ENCODE measurements around the gene PCSK6. TPM values are rescaled to one million over a fixed set of nuclear protein-coding genes. Genes with fewer than 3 reads are reported as not detected.

The PCSK6 gene
- total RNA-seq, 1 donor from 2014 or later: 5.4 TPM

DNA sequence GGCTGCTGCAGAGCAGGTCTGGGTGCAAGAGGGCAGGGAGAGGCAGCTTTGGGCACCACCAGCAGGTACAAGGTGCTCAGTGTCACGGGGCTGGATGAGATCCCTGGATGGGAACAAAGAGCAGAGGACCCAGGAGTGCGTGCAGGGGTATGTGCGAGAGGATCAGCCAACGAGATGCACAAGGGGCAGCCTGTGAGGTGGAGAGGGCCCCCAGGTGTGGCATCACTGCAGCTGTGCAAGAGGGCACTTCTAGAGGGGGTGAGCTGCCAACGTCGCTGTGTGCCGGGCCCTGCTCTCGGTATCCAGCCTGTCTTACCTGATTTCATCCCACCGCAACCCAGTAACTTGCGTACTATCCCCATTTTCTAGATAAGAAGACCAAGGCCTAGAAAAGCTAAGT is 127.1 kb downstream of the PCSK6 start:
- Mint-ChIP-seq H3K27ac (ENCODE audit: unreplicated experiment) (no peak overlapping the region), H3K4me3 (no peak overlapping the region), H3K27me3 (ENCODE audit: low read depth) (no peaks in the 10 kb centered on the region), H3K36me3 (ENCODE audit: low read depth) (peaks cover 9% of the 10 kb centered on the region), H3K4me1 (peaks cover 8% of the 10 kb centered on the region), H3K9me3 (peaks cover 9% of the 10 kb centered on the region)
- no peak for TF ChIP-seq CTCF (conservative IDR thresholded peaks at IDR 0.05)
- no peak for DNase-seq (ENCODE audit: low read depth, low spot score)

GRCh38 chr15:101361418-101361817 is 128.1 kb downstream of the PCSK6 start:
- DNase-seq (ENCODE audit: low read depth, low spot score): no peak
- H3K9me3 Mint-ChIP-seq: peaks cover 9% of the 10 kb centered on the region
- H3K27ac Mint-ChIP-seq (ENCODE audit: unreplicated experiment): no peak overlapping the region
- no peaks in the 10 kb centered on the region for H3K27me3 Mint-ChIP-seq (ENCODE audit: low read depth)
- H3K4me1 Mint-ChIP-seq: peaks cover 4% of the 10 kb centered on the region
- no peak overlapping the region for H3K4me3 Mint-ChIP-seq
- peaks cover 9% of the 10 kb centered on the region for H3K36me3 Mint-ChIP-seq (ENCODE audit: low read depth)
- no peak for TF ChIP-seq CTCF (conservative IDR thresholded peaks at IDR 0.05)

- H3K27ac Mint-ChIP-seq (ENCODE audit: unreplicated experiment): no peak overlapping the region
- no peaks in the 10 kb centered on the region for H3K27me3 Mint-ChIP-seq (ENCODE audit: low read depth)
- peaks cover 2% of the 10 kb centered on the region for H3K9me3 Mint-ChIP-seq
- H3K36me3 Mint-ChIP-seq (ENCODE audit: low read depth): peaks cover 2% of the 10 kb centered on the region
- DNase-seq (ENCODE audit: low read depth, low spot score): no peak
- no peak for TF ChIP-seq CTCF (conservative IDR thresholded peaks at IDR 0.05)
- H3K4me1 Mint-ChIP-seq: peaks cover 4% of the 10 kb centered on the region
- no peak overlapping the region for H3K4me3 Mint-ChIP-seq
Measured at GRCh38 chr15:101359365-101359947, 130.1 kb downstream of the PCSK6 start.

- no peak overlapping the region for H3K27ac Mint-ChIP-seq (ENCODE audit: unreplicated experiment)
- no peak for TF ChIP-seq CTCF (conservative IDR thresholded peaks at IDR 0.05)
- no peak for DNase-seq (ENCODE audit: low read depth, low spot score)
- H3K9me3 Mint-ChIP-seq: no peaks in the 10 kb centered on the region
- H3K36me3 Mint-ChIP-seq (ENCODE audit: low read depth): no peaks in the 10 kb centered on the region
- no peak overlapping the region for H3K4me3 Mint-ChIP-seq
- peaks cover 4% of the 10 kb centered on the region for H3K4me1 Mint-ChIP-seq
- H3K27me3 Mint-ChIP-seq (ENCODE audit: low read depth): no peaks in the 10 kb centered on the region
Measured at GRCh38 chr15:101358895-101359294, 130.6 kb downstream of the PCSK6 start.

- Mint-ChIP-seq H3K4me1 (peaks cover 4% of the 10 kb centered on the region), H3K9me3 (no peaks in the 10 kb centered on the region), H3K36me3 (ENCODE audit: low read depth) (no peaks in the 10 kb centered on the region), H3K27me3 (ENCODE audit: low read depth) (no peaks in the 10 kb centered on the region), H3K27ac (ENCODE audit: unreplicated experiment) (no peak overlapping the region), H3K4me3 (no peak overlapping the region)
- DNase-seq (ENCODE audit: low read depth, low spot score): no peak
- TF ChIP-seq CTCF (conservative IDR thresholded peaks at IDR 0.05): no peak
Measured at GRCh38 chr15:101357885-101358284, 131.6 kb downstream of the PCSK6 start.
